Measurements from ENCODE around the gene CD24. TPM values are rescaled to one million over a fixed set of nuclear protein-coding genes. Genes with fewer than 3 reads are reported as not detected.

Gene CD24
- total and polyA plus RNA-seq, 10 of the 15 experiments (the other 5 are each of a cell fraction or from before 2014, with no cell fraction given), result 0.19 to 21.2 (median 9.0) TPM

GRCh38 chr6:106977246-106977645 lies 2.7 kb upstream of the CD24 start:
- TF ChIP-seq ATF7 (IDR thresholded peaks at IDR 0.05; ENCODE audit: low read depth), result no peak
- no peak for TF ChIP-seq TBL1XR1 (IDR thresholded peaks at IDR 0.05; ENCODE audit: low read depth, low read length)
- no peak for TF ChIP-seq ZNF207 (IDR thresholded peaks at IDR 0.05; ENCODE audit: borderline replicate concordance)
- no peak for TF ChIP-seq TARDBP (IDR thresholded peaks at IDR 0.05; ENCODE audit: borderline replicate concordance)
- TF ChIP-seq E4F1 (IDR thresholded peaks at IDR 0.05; ENCODE audit: borderline replicate concordance, partially characterized antibody), result no peak
- BruUV-seq (replicated peaks), result no TSS peak
- Histone ChIP-seq H3K4me1 (ENCODE audit: control insufficient read depth, insufficient read depth, low read length) (peaks cover 7% of the 10 kb centered on the region; the same call in 1 of the 2 replicates), H3K9me3 (replicated peaks; ENCODE audit: control insufficient read depth, insufficient read depth, low read length) (no peaks in the 10 kb centered on the region), H3K4me3 (no peak overlapping the region), H3K4me2 (ENCODE audit: control insufficient read depth, insufficient read depth) (no peak overlapping the region), H4K20me1 (ENCODE audit: control insufficient read depth, insufficient read depth) (no peaks in the 10 kb centered on the region), H3K79me2 (ENCODE audit: control insufficient read depth, insufficient read depth, low read length) (no peaks in the 10 kb centered on the region), H2AFZ (ENCODE audit: control insufficient read depth, low read depth, low read length) (no peak overlapping the region), H3K27ac (ENCODE audit: control insufficient read depth, insufficient read depth) (no peak overlapping the region), H3K36me3 (ENCODE audit: control insufficient read depth in 2 of 2, insufficient read depth in 2 of 2, low read length in 1 of 2) (no peaks in the 10 kb centered on the region), H3K27me3 (replicated peaks in 1 of 2; ENCODE audit: control insufficient read depth in 2 of 2, insufficient read depth in 2 of 2, low read length in 1 of 2) (peaks cover 9 to 13% of the 10 kb centered on the region in 2 experiments; a peak in 3 of 4 replicates), H3K9ac (ENCODE audit: control insufficient read depth, insufficient read depth, low read length) (no peak overlapping the region)
- FAIRE-seq, result no peak
- no peak for ATAC-seq
- RAD21 ChIA-PET (ENCODE audit: unreplicated experiment), result interaction anchor here (0.9 to 2.3 kb wide), 6 partner anchors 132 to 533 kb away, joined by 3 to 5 read pairs (median 4); no protein-coding TSS in a partner anchor
- WGBS (ENCODE audit: insufficient coverage, insufficient replicate concordance, low lambda C conversion rate, missing lambda C conversion rate), result 57% methylated on average over 3 of the region's 3 CpGs
- CTCF ChIA-PET, result interaction anchor here (0.6 to 2.7 kb wide), 11 partner anchors 21 to 887 kb away, joined by 3 to 23 read pairs (median 4); no protein-coding TSS in a partner anchor
- SMC1A ChIA-PET (ENCODE audit: uncharacterized antibody, unreplicated experiment), result interaction anchor here (0.6 to 1.7 kb wide), 8 partner anchors 232 to 535 kb away, joined by 3 to 8 read pairs (median 4); no protein-coding TSS in a partner anchor
- intact Hi-C loops (cut with micrococcal nuclease; ENCODE audit: unreplicated experiment) (loop anchor here (5.0 kb wide), 2 partner anchors 130 to 275 kb away; no protein-coding TSS in a partner anchor), in situ Hi-C loops (cut with MboI) (no loop called here)
- POLR2A ChIA-PET, result no interaction called here
- no peak for DNase-seq (ENCODE audit: low read depth, low spot score)
